Superior temporal gyrus (tissue), 1 donor: Measurements from ENCODE around the gene DLL3.

Experiments used
- DNase-seq: peaks from one replicate; pipeline ENCODE4 v3.0.0-alpha.2; 2016; ENCODE audit errors: extremely low spot score

DLL3 gene

DNA sequence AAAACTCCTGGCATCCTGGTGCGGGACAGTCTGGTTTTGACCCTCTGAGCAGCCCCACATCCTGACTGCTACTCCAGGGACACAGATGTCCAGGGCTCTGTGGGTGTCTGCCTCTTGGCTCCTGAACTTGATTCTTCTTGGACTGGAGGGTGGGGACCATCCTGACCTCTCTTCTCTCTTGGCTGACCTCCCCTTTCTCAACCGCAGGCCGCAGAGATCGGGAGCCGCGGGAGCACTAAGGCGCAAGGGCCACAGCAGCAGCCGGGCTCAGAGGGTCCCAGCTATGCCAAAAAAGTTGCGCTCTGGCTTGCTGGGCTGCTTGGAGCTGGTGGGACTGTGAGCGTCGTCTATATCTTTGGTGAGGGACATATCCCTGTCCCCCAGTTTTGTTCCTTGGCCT is 17.1 kb upstream of the DLL3 start:
- no peak for DNase-seq

DNA sequence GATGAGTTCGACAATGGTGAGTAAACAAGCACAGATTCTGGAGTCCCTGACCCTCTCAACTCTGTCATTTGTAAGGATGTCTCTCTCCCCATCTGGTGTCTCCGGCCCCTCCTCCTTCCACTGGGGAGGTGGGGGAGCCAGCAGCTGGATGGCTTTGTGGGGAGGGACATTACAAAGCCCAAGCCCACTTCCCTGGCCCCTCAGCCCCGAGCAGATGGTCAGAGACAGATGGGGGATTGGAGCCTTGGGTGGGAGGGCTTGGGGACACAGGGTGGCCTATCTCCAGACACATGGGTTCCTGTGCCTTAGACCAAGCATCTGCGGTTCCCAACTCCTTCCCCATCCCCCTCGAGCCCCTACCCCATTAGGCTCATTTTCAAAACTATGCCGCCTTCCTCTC is 15.6 kb upstream of the DLL3 start:
- DNase-seq: no peak

DNA sequence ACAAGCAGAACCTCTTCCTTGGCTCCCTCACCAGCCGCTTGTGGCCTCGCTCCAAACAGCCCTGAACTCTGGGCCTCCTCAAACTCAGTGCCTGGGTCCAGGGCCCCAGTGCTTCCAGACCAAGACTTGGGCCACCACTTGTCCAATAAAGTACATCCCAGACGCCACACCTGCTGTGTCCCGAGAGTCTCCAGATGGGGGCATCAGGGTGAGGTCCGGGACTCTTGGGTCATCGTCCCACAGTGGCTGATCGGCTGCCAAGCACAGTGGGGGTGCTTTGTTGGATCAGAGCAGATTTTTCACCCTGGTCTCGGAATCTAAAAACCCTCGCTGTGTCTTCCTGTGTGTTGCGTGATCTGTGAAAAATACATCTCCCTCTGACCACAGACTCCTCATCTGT is 9.0 kb upstream of the DLL3 start:
- DNase-seq: no peak

DNA sequence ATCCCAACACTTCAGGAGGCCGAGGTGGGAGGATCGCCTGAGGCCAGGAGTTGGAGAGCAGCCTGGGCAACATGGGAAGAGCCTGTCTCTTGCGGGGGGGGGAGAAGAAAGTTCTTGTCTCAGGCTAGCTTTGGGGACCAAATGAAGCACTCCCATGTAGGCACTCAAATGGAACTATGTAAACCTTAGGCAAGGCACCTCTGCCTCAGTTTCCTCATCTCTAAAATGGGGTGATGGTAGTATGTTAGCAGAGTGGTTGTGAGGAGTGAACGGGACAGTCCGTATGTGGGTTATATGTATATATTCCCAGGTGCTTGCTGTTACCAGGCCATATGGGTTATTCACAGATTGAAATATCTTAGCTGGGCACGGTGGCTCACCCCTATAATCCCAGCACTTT is 6.5 kb upstream of the DLL3 start:
- DNase-seq: no peak

DNA sequence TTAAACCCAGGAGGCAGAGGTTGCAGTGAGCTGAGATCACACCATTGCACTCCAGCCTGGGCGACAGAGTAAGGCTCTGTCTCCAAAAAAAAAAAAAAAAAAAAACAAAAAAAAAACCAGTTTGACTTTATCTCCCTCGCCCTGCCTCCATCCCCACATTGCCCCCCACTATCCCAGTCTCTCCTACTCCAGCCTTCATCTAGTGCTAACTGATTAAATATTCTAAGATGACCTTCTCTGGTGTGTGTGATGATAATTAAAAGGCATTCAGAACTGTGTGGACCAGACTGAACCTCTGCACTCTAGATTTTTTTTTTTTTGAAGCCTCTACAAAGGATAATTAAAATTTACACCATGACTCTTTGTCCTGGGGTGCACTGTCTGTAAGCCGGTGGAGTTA is 6.0 kb upstream of the DLL3 start:
- no peak for DNase-seq

DNA sequence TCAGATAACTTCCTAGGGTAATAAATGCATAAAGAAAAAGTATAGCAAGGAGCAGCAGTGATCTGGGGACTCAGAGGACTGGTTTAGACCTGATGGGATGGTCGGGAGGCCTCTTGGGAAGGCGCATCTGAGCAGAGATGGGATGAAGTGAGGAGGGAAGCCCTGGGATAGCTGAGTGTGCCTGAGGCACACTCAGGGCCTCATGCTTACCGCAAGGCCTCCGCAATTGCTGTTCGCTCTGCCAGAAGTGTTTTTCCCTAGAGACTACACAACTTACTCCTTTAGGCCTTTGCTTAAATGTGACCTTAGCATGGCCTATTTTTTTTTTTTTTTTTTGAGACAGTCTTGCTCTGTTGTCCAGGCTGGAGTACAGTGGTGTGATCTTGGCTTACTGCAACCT is 4.1 kb upstream of the DLL3 start:
- DNase-seq: no peak

DNA sequence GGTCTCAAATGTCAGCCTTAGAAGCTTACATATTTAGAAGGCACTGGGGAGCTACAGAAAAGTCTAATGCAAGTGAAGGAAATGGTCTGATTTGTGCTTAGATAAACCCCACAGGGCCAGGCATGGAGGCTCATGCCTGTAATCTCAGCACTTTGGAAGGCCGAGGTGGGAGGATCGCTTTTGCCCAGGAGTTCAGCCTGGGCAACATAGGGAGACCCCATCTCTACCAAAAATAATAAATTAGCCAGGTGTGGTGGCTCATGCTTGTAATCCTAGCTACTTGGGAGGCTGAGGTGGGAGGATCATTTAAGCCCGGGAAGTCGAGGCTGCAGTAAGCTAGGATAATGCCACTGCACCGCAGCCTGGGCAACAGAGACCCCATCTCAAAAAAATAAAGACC is 2.7 kb upstream of the DLL3 start:
- no peak for DNase-seq

DNA sequence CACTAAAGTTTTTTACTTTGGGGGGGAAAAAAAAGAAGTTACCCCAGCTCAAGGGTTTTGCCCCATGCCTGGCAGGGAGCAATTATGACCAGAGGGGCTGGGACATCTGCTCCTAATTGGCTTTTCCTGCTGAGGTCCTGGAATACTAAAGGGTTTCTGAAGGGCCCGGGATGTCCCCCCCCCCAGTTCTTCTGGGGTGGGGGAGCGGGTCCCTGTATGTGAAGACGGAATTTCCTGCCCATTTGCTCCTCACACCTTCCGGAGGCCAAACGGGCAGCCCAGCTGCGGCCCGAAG is 1.1 kb upstream of the DLL3 start:
- no peak for DNase-seq

DNA sequence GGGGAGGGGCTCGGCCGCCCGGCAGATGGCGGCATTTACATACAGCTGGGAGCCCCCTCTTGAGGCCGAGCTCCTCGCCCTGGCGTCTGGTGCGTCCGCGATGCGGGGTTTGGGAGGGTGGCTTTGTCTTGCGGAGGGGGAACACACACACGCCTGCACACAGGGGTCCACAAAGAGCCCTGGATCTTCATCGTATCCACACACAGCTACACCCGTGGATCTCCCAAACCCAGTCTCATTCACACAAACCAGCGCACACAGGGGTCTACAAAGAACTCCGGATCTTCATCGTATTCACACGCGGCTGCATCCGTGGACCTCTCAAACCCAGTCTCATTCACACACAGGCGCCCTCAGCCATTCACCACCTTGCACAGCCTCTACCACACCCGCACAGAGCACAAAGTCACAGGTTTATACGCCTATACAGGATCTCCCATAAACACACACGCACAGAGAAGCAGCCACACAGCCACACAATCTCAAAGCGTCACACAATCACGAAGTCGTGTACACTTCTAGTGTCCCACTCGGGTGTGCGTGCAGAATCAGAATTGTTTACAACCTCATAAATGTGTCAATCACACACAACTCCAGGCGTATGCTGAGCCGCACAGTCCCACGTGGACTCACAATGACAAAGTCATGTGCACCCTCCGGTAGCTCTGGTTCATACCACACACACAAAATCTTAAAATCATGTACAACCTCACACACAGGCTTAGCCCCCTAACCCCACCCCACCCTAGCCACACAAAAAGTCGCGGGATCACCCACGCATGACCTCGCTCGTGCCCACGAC is 550 bp upstream of the DLL3 start:
- peak; percentile 36 for DNase-seq

DNA sequence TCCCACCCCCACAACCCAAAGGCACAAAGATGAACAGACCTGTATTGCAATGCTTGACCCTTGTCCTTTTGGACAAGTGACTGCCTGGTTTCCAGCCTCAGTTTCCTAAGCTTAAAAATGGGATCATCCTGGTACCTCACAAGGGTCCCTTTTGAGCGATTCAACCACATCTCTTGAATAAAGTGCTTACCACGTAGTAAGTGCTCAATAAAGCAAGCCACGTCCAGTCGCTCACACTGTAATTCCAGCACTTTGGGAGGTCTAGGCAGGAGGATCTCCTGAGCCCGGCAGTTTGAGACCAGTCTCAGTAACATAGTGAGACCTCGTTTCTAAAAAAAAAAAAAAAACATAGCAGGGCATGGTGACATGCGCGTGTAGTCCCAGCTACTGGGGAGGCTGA is 1.2 kb downstream of the DLL3 start:
- no peak for DNase-seq

DNA sequence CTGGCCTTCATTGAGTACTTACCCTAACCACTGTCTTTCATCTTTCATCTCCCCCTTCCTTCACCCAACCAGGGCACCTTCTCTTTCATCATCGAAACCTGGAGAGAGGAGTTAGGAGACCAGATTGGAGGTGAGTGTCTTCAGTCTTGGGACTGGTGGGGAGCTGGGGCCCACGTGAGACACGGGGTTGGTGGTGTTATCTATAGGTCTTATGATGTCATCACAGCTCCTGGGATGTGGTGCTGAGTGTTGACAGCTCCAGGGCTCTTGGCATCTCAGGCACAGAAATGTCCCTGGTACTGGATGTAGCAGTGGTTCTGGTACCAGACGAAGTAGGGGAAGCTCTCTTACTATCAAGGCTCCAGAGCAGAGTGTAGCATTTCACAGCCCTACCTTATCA is 1.8 kb downstream of the DLL3 start:
- DNase-seq: no peak

DNA sequence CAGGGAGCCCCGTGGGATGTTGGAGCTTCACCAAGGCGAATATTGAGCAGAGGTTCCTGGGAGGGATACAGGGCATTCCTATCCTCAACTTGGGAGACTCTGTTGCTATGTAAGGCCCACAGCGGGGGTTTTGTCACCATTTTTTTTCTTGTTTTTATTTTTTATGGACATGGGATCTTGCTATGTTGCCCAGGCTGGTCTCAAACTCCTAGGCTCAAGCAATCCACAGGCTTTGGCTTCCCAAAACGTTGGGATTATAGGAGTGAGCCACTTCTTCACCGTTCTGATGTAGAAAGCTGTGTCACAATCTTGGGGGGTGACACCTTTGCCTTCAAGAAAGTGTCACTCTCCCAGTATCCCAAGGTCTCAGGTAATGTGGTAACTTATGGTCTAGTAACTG is 2.6 kb downstream of the DLL3 start:
- no peak for DNase-seq

DNA sequence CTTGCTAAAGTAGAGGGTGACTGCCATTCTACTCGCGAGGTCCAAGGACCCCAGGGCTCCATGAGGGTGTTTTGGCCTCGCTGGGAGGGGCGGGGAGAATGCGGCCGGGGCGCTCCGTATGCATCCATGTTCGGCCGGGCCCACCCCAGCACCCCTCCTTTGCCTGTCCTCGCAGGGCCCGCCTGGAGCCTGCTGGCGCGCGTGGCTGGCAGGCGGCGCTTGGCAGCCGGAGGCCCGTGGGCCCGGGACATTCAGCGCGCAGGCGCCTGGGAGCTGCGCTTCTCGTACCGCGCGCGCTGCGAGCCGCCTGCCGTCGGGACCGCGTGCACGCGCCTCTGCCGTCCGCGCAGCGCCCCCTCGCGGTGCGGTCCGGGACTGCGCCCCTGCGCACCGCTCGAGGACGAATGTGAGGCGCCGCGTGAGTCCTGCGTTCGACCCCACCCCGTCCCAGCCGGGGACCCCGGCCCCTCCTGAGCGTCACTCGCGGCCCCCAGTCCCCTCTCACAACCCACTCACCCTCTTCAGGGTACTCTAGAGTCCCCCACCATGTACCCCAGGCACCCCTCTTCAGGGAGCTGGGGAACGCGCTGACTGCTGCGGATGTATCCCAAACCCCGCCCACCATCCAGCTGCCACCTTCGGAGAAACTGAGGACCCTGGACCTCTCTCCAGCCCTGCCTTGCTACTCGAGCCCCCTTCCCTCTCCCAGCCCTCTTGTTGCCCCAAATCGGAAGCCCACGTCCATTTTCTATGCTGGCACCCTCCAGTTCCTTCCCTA is 4.1 kb downstream of the DLL3 start:
- no peak for DNase-seq

DNA sequence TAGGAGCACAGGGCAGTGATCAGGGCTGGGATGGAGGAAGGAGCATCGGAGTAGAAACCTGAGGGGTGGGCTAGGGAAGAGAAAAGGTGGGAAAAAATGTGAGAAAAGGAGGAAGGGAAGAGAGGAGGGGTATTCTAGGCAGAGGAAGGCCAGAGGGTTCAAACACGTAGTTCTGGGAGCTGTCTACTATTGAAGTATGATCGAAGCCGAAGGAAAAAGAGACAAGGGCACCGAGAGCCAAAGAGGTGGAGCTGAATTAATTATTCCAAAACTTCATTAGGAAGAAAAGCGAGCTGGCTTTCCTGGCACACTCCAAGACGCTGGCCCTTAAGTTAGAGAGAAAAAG is 7.8 kb downstream of the DLL3 start:
- DNase-seq: no peak

DNA sequence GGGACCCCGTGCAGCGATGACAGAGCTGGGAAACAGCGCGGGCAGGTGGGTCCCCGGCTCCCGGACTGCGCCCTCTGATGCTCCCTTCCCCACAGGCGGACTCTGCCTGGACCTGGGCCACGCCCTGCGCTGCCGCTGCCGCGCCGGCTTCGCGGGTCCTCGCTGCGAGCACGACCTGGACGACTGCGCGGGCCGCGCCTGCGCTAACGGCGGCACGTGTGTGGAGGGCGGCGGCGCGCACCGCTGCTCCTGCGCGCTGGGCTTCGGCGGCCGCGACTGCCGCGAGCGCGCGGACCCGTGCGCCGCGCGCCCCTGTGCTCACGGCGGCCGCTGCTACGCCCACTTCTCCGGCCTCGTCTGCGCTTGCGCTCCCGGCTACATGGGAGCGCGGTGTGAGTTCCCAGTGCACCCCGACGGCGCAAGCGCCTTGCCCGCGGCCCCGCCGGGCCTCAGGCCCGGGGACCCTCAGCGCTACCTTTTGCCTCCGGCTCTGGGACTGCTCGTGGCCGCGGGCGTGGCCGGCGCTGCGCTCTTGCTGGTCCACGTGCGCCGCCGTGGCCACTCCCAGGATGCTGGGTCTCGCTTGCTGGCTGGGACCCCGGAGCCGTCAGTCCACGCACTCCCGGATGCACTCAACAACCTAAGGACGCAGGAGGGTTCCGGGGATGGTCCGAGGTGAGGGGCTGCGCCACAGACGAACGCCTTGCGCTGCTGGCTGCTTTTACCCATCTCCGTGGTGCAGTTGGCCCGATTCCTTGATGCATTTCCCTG is 8.4 kb downstream of the DLL3 start:
- DNase-seq: peak; percentile 17

DNA sequence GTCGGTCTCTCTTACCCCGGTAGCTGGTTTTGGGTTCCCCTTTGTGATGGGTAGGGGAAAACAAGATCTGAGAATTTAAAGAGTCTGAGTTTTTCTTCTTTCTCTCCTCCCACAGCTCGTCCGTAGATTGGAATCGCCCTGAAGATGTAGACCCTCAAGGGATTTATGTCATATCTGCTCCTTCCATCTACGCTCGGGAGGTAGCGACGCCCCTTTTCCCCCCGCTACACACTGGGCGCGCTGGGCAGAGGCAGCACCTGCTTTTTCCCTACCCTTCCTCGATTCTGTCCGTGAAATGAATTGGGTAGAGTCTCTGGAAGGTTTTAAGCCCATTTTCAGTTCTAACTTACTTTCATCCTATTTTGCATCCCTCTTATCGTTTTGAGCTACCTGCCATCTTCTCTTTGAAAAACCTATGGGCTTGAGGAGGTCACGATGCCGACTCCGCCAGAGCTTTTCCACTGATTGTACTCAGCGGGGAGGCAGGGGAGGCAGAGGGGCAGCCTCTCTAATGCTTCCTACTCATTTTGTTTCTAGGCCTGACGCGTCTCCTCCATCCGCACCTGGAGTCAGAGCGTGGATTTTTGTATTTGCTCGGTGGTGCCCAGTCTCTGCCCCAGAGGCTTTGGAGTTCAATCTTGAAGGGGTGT is 9.1 kb downstream of the DLL3 start:
- DNase-seq: no peak

DNA sequence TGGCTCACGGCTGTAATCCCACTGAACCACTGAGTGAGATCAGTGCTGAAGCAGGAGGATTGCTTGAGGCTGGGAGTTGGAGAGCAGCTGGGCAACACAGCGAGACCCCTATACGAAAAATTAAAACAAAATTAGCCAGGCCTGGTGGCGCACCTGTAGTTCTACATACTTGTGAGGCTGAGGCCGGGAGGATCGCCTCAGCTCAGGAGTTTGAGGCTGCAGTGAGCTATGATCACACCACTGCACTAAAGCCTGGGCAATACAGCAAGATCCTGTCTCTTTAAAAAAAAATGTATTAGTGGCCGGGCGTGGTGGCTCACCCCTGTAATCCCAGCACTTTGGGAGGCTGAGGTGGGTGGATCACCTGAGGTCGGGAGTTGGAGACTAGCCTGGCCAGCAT is 9.9 kb downstream of the DLL3 start:
- DNase-seq: no peak

DNA sequence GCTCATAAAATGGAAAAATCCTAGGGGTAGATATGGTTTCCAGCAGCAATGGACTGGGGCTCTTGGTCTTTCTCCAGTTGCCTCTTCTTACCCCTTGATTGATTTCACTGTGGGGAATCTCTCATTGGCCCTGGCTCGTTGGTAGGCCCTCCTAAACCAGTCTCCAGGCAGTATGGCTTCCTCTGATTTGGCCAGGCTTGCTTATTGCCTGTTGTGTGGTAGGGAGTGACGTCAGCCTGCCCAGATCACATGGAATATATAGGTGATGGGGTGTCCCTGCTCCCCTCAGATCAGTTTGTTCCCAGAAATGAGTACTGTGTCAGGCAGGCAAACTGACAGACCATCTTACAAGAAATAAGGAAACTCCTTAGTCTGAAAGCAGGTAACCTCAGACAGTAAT is 10.5 kb downstream of the DLL3 start:
- DNase-seq: no peak

DNA sequence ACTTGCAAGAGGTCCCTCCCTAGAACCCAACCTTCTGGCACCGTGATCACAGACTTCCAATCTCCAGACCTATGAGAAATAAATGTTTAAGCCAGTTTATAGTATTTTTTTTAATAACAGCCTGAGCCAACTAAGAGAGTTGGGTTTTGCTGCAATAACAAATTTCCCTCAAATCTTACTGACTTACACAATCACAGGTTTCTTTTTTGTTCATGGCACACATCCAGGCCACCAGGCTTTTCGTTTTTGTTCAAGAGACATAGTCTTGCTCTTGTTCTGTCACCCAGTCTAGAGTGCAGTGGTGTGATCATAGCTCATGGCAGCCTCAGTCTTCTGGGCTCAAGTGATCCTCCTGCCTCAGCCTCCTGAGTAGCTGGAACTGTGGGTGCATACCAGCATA is 14.2 kb downstream of the DLL3 start:
- no peak for DNase-seq

DNA sequence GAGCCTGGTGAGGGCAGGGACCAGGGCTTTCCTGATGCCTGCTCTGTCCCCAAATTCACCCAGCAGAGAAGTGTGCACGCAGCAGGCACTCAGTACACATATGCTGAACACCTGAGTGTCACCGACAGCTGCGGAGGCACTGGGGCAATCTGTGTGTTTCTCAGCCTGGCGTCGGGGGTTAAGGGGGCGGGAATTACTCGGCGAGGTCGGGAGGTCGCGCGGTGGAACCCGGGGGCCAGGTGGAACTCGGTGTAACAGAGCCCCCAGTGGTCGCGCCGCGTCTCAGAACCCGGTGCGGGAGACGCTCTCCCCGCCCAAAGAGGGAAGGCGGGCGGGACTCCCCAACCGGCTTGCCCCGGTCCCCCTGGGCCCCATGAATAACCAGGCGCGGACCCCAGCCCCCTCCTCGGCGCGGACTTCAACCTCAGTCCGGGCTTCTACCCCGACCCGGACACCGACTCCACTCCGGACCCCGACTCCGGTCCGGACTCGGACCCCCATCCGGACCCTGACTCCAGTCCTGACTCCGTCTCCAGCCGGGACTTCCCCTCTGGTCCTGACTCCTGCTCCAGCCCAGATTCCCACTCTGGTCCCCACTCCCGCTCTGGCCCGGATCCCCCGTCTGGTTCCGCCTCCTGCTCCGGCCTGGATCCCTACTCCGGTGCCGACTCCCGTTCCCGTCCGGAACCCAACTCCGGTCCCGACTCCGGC is 16.2 kb downstream of the DLL3 start, which contains the start of gene SELENOV:
Gene SELENOV (plus strand): TSS at position 300 of the 711 bp plus-strand sequence. CDS start 74 bp downstream, at position 374.
- DNase-seq: no peak

DNA sequence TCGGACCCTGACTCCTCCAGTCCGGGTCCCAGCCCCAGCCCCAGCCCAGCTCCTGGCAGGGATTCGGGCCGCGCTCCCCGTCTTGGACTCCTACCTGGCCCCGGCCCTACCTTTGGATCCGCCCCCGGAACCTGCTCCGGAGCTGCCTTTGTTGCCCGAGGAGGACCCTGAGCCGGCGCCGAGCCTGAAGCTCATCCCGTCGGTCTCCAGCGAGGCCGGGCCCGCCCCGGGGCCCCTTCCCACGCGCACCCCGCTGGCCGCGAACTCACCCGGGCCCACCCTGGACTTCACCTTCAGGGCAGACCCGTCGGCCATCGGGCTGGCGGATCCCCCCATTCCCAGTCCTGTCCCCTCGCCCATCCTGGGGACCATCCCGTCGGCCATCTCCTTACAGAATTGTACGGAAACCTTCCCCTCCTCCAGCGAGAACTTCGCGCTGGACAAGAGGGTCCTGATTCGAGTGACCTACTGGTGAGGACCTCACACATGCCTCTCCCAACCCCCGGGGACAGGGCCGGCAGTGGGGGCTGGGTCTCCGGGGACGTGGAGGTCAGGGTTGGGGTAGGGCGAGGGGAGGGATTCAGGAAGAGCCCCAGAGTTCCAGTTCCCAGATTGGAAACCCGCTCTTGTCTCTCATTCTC is 16.9 kb downstream of the DLL3 start:
- DNase-seq: no peak
